Thyroid gland (tissue), 4 donors: ENCODE results near the gene DCAF5. TPM values are rescaled to one million over a fixed set of nuclear protein-coding genes. Genes with fewer than 3 reads are reported as not detected.

Experiments
- DNase-seq, 2 donors: peaks; one replicate each; pipeline ENCODE4 v3.0.0-alpha.2; 2019
- H3K27ac ChIP-seq, 3 donors: fragments of 200-600 bp; sonication (generic); 1 replicate in 2 of 3; 2 replicates in 1 of 3; pipeline ENCODE4 v1.5.1; 2016 to 2019; ENCODE audit warnings: mild to moderate bottlenecking in 1 of 3, moderate library complexity in 1 of 3
- H3K27me3 ChIP-seq: fragments of 200-600 bp; sonication (generic); one replicate; pipeline ENCODE4 v1.5.1; 2019
- H3K36me3 ChIP-seq, 2 donors: fragments of 200-600 bp; sonication (generic); one replicate each; pipeline ENCODE4 v1.5.1; 2016 to 2019
- H3K4me1 ChIP-seq, 2 donors: fragments of 200-600 bp; sonication (generic); one replicate each; pipeline ENCODE4 v1.5.1; 2017 to 2019
- H3K4me3 ChIP-seq, 3 donors: fragments of 200-600 bp; sonication (generic); replicated peaks in 1 of 3; 1 replicate in 2 of 3; 2 replicates in 1 of 3; pipeline ENCODE4 v1.5.1; 2016; ENCODE audit warnings: mild to moderate bottlenecking in 1 of 3
- H3K9me3 ChIP-seq: fragments of 200-600 bp; sonication (generic); one replicate; pipeline ENCODE4 v1.5.1; 2017
- POLR2A ChIP-seq, 2 donors: fragments of 450-650 bp; IDR thresholded peaks; one replicate each; pipeline ENCODE4 v1.6.1; 2017; ENCODE audit warnings: antibody characterized with exemption in 2 of 2, mild to moderate bottlenecking in 2 of 2, moderate library complexity in 1 of 2
- WGBS, 2 donors: methylation state at CpG; one replicate each; pipeline ENCODE4 v1.1.5; 2017; 5-methylcytosine and 5-hydroxymethylcytosine counted together
- intact Hi-C: fragments of 100-400 bp; cut with DNase I; formaldehyde crosslinking; loops from one replicate; pipeline ENCODE4 v1.15.1; 2023
- total RNA-seq, 4 donors: library from RNA; depleted of rRNA; stranded (reverse); fragments of >200 nt; gene quantifications; one replicate each; pipeline ENCODE4 v1.2.3, GENCODE V29; 2016
- TF ChIP-seq, protein P1 (sequence below), 6 experiments: fragments of 200-600 bp in 3 of 6; fragments of 450-650 bp in 3 of 6; sonication (generic) in 3 of 6; IDR thresholded peaks; one replicate each; pipeline ENCODE4 v1.5.1; 2016 to 2019; ENCODE audit warnings: antibody characterized with exemption in 6 of 6, mild to moderate bottlenecking in 2 of 6, inconsistent platforms in 1 of 6, moderate library complexity in 1 of 6

Gene DCAF5
- total RNA-seq, 4 donors from 2014 or later: 36.0 to 53.6 (median 38.9) TPM

GRCh38 chr14:69153152-69153872 lies 393 bp upstream of the DCAF5 start:
- H3K27me3 ChIP-seq: no peaks in the 10 kb centered on the region
- DNase-seq: peak in 1 of 2 donors; percentile 47
- TF ChIP-seq, protein P1, sequence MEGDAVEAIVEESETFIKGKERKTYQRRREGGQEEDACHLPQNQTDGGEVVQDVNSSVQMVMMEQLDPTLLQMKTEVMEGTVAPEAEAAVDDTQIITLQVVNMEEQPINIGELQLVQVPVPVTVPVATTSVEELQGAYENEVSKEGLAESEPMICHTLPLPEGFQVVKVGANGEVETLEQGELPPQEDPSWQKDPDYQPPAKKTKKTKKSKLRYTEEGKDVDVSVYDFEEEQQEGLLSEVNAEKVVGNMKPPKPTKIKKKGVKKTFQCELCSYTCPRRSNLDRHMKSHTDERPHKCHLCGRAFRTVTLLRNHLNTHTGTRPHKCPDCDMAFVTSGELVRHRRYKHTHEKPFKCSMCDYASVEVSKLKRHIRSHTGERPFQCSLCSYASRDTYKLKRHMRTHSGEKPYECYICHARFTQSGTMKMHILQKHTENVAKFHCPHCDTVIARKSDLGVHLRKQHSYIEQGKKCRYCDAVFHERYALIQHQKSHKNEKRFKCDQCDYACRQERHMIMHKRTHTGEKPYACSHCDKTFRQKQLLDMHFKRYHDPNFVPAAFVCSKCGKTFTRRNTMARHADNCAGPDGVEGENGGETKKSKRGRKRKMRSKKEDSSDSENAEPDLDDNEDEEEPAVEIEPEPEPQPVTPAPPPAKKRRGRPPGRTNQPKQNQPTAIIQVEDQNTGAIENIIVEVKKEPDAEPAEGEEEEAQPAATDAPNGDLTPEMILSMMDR (IDR thresholded peaks at IDR 0.05): no peak
- TF ChIP-seq POLR2A (IDR thresholded peaks at IDR 0.05): peak; percentile 55 to 94
- 1% methylated on average over 14 to 18 of the region's 72 CpGs for WGBS, 2 donors
- no peaks in the 10 kb centered on the region for H3K36me3 ChIP-seq
- no peaks in the 10 kb centered on the region for H3K9me3 ChIP-seq
- H3K4me1 ChIP-seq: peaks cover 10 to 40% of the 10 kb centered on the region in 2 donors
- intact Hi-C loops: no loop called here
- peak overlapping the region; percentile 33 to 92 (median 35) for H3K4me3 ChIP-seq
- peak overlapping the region; percentile 80 to 97 (median 96) for H3K27ac ChIP-seq

- WGBS, 2 donors: 0 to 1% methylated on average over 15 to 23 of the region's 38 CpGs
- peak overlapping the region; percentile 92 to 97 (median 96) for H3K27ac ChIP-seq
- H3K36me3 ChIP-seq: no peaks in the 10 kb centered on the region
- H3K9me3 ChIP-seq: no peaks in the 10 kb centered on the region
- H3K4me1 ChIP-seq: peaks cover 11 to 45% of the 10 kb centered on the region in 2 donors
- peak overlapping the region; percentile 1 to 92 (median 92) for H3K4me3 ChIP-seq
- H3K27me3 ChIP-seq: no peaks in the 10 kb centered on the region
- intact Hi-C loops: no loop called here
- TF ChIP-seq, protein P1 (IDR thresholded peaks at IDR 0.05): no peak
- TF ChIP-seq POLR2A (IDR thresholded peaks at IDR 0.05): no peak
- DNase-seq: peak in 1 of 2 donors; percentile 42
These were observed 578 bp downstream of the DCAF5 start for GRCh38 chr14:69152181-69152901.

- intact Hi-C loops: no loop called here
- H3K27ac ChIP-seq: peak overlapping the region; percentile 92 to 97 (median 96)
- peak; percentile 75 to 78 for DNase-seq
- H3K27me3 ChIP-seq: no peaks in the 10 kb centered on the region
- TF ChIP-seq POLR2A (IDR thresholded peaks at IDR 0.05): peak in 1 of 2 donors; percentile 68
- TF ChIP-seq, protein P1 (IDR thresholded peaks at IDR 0.05): peak; percentile 22 to 63 (median 48)
- H3K4me3 ChIP-seq: peak overlapping the region; percentile 1 to 92 (median 92)
- H3K4me1 ChIP-seq: peaks cover 16 to 51% of the 10 kb centered on the region in 2 donors
- 1% methylated on average over 17 to 35 of the region's 57 CpGs for WGBS, 2 donors
- no peaks in the 10 kb centered on the region for H3K9me3 ChIP-seq
- H3K36me3 ChIP-seq: no peaks in the 10 kb centered on the region
These were observed 1.3 kb downstream of the DCAF5 start for GRCh38 chr14:69151458-69152180.

GRCh38 chr14:69149461-69150244 lies 3.3 kb downstream of the DCAF5 start:
- WGBS, 2 donors: 44 to 46% methylated on average over 2 of the region's 2 CpGs
- TF ChIP-seq, protein P1 (IDR thresholded peaks at IDR 0.05): no peak
- no peak for TF ChIP-seq POLR2A (IDR thresholded peaks at IDR 0.05)
- no peak overlapping the region for H3K4me3 ChIP-seq
- peaks cover 16 to 52% of the 10 kb centered on the region in 2 donors for H3K4me1 ChIP-seq
- H3K9me3 ChIP-seq: no peaks in the 10 kb centered on the region
- intact Hi-C loops: no loop called here
- no peak for DNase-seq
- H3K36me3 ChIP-seq: no peaks in the 10 kb centered on the region
- peak overlapping the region in 1 of 3 donors; percentile 13 for H3K27ac ChIP-seq
- H3K27me3 ChIP-seq: no peaks in the 10 kb centered on the region
